GM21825 (cell line): Measurements from ENCODE around the gene PEX12.
"Not testable (repeated sequence)": the region's sequence is repeated elsewhere in the genome, so short reads cannot be mapped to it uniquely, and the experiment has no call there.

Experiments
- ATAC-seq: cut with Tn5 transposase; IDR thresholded peaks from one replicate; pipeline ENCODE4 v1.9.1; 2021; ENCODE audit warnings: mild to moderate bottlenecking, moderate library complexity; ENCODE audit not compliant: unreplicated experiment

Gene PEX12

DNA sequence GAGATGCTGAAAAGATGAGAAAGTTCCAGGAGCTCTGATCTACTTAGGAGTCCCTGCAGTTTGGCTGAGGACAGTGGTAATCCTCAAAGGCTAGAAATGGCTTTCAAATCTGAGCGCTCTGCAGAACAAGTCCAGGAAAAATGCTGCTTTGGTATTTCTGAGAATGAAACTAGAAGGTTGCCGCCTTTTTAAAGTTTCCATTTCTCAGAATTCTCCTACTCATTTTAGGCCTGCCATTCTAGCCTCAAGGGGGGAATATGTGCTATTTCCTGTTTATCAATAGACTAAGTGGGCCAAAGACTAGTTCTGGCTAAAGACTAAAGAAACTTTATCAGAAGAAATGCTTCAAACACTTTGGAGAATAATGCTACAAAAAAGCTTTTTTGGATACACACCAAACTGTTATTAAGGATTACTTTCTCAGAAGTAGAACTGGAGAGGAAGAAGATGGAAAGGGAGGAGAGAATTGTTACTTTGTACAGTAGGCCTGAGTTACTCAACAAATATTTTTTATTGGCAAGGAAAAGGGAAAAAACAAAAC is 40.7 kb downstream of the PEX12 start, which contains the start of gene SLFN12L:
Gene SLFN12L (minus strand): TSS at position 78 of the 541 bp plus-strand sequence. CDS start 15,314 bp downstream, outside the sequence.
- no peak for ATAC-seq

GRCh38 chr17:35536664-35537171 is 41.7 kb downstream of the PEX12 start:
- no peak for ATAC-seq

DNA sequence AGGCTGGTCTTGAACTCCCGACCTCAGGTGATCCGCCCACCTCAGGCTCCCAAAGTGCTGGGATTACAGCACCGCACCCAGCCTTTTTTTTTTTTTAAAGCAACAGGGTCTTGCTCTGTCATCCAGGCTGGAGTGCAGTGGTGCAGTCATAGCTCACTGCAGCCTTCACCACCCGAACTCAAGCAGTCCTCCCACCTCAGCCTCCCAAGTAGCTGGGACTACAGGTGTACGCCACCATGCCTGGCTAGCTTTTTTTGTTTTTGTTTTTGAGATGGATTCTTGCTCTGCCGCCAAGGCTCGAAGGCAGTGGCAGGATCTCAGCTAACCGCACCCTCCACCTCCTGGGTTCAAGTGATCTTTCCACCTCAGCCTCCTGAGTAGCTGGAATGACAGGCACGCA is 43.0 kb downstream of the PEX12 start:
- not testable (repeated sequence) for ATAC-seq

DNA sequence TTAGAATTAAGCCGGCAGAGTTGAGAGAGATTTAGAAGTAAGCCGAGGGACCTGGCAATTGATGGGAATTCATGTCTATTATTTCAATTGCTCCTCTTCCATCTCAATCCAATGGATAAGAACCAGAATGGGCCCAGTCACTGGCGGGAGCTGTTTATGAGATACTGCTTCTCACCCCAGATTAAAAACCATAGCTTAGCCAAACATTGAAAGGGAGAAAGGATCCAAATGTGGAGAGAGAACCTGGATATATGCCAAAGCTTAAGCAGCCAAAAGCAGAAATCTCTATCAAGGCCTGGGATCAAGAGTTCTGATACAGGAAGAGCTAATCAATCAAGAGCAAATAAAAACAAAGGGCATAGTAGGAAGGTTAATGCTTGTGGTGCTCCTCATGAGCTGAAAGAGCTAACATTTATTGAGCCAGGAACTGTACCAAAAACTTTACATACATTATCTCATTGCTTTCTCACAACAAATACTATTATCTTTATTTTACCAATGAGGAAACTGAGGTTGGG is 43.7 kb downstream of the PEX12 start:
- ATAC-seq, result no peak

DNA sequence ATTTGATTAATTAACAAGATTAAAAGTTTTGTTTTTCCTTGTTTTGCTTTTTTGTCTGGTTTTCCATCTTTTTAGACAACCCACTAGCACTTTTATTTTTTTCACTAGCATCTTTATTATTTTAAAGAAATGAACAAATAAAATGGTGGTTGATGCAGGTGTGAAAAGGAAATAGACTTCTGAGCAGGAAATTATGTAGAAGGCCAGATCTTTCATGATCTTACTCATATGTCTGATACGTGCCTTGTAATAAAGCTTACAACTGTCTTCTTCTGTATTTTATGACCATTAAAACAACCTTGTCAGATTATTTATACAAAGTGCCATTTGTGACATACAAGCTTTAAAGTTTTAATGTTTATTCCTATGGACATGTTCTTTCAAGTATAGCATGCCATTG is 47.2 kb downstream of the PEX12 start:
- ATAC-seq, result no peak

DNA sequence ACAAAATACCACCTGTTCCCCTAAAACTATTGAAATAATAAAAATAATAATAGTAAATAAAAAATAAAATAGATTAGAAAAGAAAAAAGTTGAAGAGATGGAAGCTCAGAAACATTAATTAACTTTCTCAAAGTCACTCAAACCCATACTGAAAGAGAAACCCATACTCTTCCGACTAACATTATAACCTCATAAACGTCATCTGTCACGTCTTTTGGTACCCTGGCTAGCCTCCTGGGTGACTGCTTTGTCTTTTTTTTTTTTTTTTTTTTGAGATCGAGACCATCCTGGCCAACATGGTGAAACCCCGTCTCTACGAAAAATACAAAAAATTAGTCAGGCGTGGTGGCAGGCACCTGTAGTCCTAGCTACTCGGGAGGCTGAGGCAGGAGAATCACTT is 48.5 kb downstream of the PEX12 start:
- ATAC-seq, result no peak

- ATAC-seq, result not testable (repeated sequence)
Observed at GRCh38 chr17:35529326-35529725, 49.0 kb downstream of the PEX12 start.
